SK-N-SH treated with all-trans-retinoic acid at 6 μM for 48 hours (cell line): ENCODE measurements around the gene MARK1.

Source experiments
- GLIS3 ChIP-seq: fragments of 250-450 bp; sonication (Bioruptor Pico); IDR thresholded peaks from 2 replicates; pipeline ENCODE4 v1.5.0; 2020; ENCODE audit warnings: mild to moderate bottlenecking, moderate library complexity
- PATZ1 ChIP-seq: fragments of 250-450 bp; sonication (Bioruptor Pico); IDR thresholded peaks from 2 replicates; pipeline ENCODE4 v1.8.0; 2020; ENCODE audit warnings: mild to moderate bottlenecking, moderate library complexity, borderline replicate concordance
- ZC3H10 ChIP-seq: fragments of 250-450 bp; sonication (Bioruptor Pico); IDR thresholded peaks from 2 replicates; pipeline ENCODE4 v1.5.1; 2021; ENCODE audit warnings: mild to moderate bottlenecking, moderate library complexity
- ZFP3 ChIP-seq: fragments of 250-450 bp; sonication (Bioruptor Pico); IDR thresholded peaks from 2 replicates; pipeline ENCODE4 v1.5.0; 2020; ENCODE audit warnings: mild to moderate bottlenecking, moderate library complexity
- ZFP30 ChIP-seq: fragments of 450-650 bp; formaldehyde crosslinking; IDR thresholded peaks from 2 replicates; pipeline ENCODE4 v1.5.0; 2022; ENCODE audit warnings: mild to moderate bottlenecking, moderate library complexity

GRCh38 chr1:220527908-220528678, at the start of gene MARK1:
- TF ChIP-seq ZFP3 (CRISPR knock-in tag): no peak
- TF ChIP-seq ZFP30: no peak
- no peak for TF ChIP-seq GLIS3 (CRISPR knock-in tag)
- TF ChIP-seq ZC3H10 (CRISPR knock-in tag): no peak
- TF ChIP-seq PATZ1 (CRISPR knock-in tag): no peak
